Left ventricle myocardium inferior (tissue), 1 donor: Measurements from ENCODE around the gene EXOC1. TPM values are rescaled to one million over a fixed set of nuclear protein-coding genes. Genes with fewer than 3 reads are reported as not detected.

ENCODE experiments used
- DNase-seq: peaks from one replicate; pipeline ENCODE4 v3.0.0-alpha.2; 2020
- H3K27ac ChIP-seq: fragments of 200-600 bp; replicated peaks from 2 replicates; pipeline ENCODE4 v1.8.0; 2021
- H3K27me3 ChIP-seq: fragments of 200-600 bp; 2 replicates; pipeline ENCODE4 v1.8.0; 2021; ENCODE audit warnings: low read depth
- H3K36me3 ChIP-seq: fragments of 200-600 bp; 2 replicates; pipeline ENCODE4 v1.8.0; 2021
- H3K4me1 ChIP-seq: fragments of 200-600 bp; 2 replicates; pipeline ENCODE4 v1.8.0; 2021
- H3K4me3 ChIP-seq: fragments of 200-600 bp; 2 replicates; pipeline ENCODE4 v1.8.0; 2021; ENCODE audit warnings: mild to moderate bottlenecking, moderate library complexity
- H3K9me3 ChIP-seq: fragments of 200-600 bp; replicated peaks from 2 replicates; pipeline ENCODE4 v1.8.0; 2021
- intact Hi-C: fragments of 100-400 bp; cut with micrococcal nuclease; formaldehyde crosslinking; loops from one replicate; pipeline ENCODE4 v1.11.0; 2022
- total RNA-seq: library from RNA; stranded (reverse); fragmentation: NEBNext Ultra II Directional; extraction: Animal tissue kit (Norgen Biotek cat#: 25700); gene quantifications from one replicate; pipeline ENCODE4 v1.2.1, GENCODE V29; 2021
- TF ChIP-seq, protein P1 (sequence below): fragments of 200-600 bp; IDR thresholded peaks from 2 replicates; pipeline ENCODE4 v1.8.0; 2021; ENCODE audit warnings: antibody characterized with exemption, mild to moderate bottlenecking, borderline replicate concordance
- donor health status: DM: no; HTN: yes; CAD: no; lungs with severe emphysema.

EXOC1 gene
- total RNA-seq, 1 donor from 2014 or later, result 20.3 TPM

DNA sequence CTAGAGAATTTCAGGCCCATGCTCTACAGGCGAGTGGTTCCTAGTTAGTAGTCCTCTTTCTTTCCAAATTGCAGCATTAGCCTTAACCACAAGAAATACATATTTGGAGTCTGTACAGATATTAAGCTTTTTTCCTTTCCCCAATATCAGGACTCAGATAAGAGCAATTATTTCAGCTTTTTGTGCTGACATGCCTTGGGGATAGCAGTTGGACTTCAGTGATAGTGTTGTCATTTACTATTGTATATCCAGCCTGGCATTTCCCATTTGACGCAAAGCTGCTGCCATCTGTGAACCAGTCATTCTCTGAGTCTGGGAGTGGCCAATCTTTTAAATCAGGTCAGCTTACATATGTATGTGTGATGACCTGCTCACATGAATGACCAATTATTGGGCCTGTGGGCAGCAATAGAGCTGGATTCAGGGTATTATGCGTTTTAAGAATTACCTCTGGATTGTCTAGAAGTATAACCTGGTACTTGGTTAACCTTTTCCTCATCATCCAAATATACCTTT, 88.5 kb downstream of the EXOC1 start:
- TF ChIP-seq, protein P1, sequence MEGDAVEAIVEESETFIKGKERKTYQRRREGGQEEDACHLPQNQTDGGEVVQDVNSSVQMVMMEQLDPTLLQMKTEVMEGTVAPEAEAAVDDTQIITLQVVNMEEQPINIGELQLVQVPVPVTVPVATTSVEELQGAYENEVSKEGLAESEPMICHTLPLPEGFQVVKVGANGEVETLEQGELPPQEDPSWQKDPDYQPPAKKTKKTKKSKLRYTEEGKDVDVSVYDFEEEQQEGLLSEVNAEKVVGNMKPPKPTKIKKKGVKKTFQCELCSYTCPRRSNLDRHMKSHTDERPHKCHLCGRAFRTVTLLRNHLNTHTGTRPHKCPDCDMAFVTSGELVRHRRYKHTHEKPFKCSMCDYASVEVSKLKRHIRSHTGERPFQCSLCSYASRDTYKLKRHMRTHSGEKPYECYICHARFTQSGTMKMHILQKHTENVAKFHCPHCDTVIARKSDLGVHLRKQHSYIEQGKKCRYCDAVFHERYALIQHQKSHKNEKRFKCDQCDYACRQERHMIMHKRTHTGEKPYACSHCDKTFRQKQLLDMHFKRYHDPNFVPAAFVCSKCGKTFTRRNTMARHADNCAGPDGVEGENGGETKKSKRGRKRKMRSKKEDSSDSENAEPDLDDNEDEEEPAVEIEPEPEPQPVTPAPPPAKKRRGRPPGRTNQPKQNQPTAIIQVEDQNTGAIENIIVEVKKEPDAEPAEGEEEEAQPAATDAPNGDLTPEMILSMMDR, result no peak
- intact Hi-C loops, result loop anchor here (10.0 kb wide), 1 partner anchor 363 kb away; no protein-coding TSS in a partner anchor
- Histone ChIP-seq H3K9me3 (peaks cover 68% of the 10 kb centered on the region), H3K36me3 (peaks cover 37% of the 10 kb centered on the region), H3K4me1 (no peaks in the 10 kb centered on the region), H3K4me3 (no peak overlapping the region), H3K27me3 (no peaks in the 10 kb centered on the region), H3K27ac (no peak overlapping the region)
- DNase-seq, result no peak

DNA sequence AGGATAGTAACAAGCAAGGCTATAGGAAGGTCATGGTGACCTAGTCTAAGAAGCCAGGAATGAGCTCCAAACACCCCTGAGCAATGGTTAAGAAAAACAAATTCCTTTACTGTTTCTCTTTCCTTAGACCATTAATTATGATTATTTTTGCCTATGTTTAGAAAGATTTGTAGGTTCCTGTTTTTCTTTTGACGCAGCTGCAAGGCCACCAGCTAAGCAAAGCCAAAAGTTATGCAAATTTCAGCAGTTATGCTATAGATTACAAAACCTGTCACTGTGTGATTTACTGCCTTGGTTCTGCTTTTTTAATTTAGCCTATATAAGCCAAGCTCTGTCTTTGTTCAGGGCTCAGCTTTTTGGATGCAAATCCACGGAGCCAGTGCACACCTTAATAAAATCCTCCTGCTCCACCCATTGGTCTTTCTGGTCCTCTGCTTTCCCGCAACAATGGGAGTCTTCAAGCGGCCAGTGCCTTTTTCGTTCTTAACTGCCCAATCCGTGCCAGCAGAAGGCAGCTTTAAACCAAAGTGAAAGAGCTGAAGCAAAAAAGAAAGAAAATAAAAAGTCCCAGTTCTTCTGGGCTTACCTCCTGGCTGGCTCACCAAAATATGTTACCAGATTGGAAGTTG, 93.9 kb downstream of the EXOC1 start:
- Histone ChIP-seq H3K4me1 (peaks cover 27% of the 10 kb centered on the region), H3K27ac (peak overlapping the region; percentile 96), H3K36me3 (peaks cover 2% of the 10 kb centered on the region), H3K27me3 (no peaks in the 10 kb centered on the region), H3K9me3 (peaks cover 13% of the 10 kb centered on the region), H3K4me3 (peak overlapping the region; percentile 87)
- no peak for DNase-seq
- intact Hi-C loops, result loop anchor here (10.0 kb wide), 1 partner anchor 357 kb away; no protein-coding TSS in a partner anchor
- TF ChIP-seq, protein P1, result no peak

DNA sequence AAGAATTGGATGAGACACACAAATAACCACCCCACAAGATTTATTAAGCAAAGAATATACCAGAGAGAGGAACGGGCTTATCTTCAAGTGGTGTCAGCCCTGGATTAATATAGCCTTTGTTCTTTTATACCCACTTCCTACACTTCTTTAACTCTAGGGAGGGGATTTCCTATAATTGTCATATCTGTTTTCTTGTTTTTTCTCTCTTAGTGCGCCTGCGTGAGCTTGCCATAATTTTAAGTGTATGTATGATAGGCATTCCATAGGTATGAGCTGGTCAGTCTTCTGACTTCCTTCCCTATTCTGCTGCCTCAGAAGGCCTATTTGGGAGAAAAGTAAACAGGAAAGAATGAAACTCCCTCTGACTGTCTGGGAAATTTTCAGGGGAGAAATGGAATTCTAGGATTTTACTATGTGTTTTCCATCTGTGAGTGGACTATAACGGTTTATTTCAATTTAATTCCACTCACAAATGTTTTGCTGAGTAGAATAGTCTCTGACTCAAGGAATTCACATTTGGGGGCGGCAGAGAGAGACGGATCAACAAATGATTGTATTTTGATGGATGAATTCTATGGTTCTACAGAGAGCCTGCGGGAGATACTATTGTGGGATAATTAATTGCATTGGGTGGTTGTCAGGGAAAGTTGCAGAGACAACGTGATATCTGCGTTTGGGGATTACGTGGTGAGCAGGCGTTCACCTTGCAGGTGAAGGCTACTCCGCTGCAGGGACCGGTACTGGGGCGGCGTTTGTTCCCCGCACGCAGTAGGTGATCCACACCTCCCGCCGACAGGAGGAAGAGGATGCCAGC, 94.7 kb downstream of the EXOC1 start:
- peak overlapping the region; percentile 96 for H3K27ac ChIP-seq
- intact Hi-C loops, result loop anchor here (10.0 kb wide), 1 partner anchor 357 kb away; no protein-coding TSS in a partner anchor
- no peaks in the 10 kb centered on the region for H3K27me3 ChIP-seq
- H3K4me1 ChIP-seq, result peaks cover 27% of the 10 kb centered on the region
- peaks cover 5% of the 10 kb centered on the region for H3K36me3 ChIP-seq
- DNase-seq, result no peak
- H3K9me3 ChIP-seq, result peaks cover 8% of the 10 kb centered on the region
- TF ChIP-seq, protein P1, result no peak
- H3K4me3 ChIP-seq, result peak overlapping the region; percentile 87

DNA sequence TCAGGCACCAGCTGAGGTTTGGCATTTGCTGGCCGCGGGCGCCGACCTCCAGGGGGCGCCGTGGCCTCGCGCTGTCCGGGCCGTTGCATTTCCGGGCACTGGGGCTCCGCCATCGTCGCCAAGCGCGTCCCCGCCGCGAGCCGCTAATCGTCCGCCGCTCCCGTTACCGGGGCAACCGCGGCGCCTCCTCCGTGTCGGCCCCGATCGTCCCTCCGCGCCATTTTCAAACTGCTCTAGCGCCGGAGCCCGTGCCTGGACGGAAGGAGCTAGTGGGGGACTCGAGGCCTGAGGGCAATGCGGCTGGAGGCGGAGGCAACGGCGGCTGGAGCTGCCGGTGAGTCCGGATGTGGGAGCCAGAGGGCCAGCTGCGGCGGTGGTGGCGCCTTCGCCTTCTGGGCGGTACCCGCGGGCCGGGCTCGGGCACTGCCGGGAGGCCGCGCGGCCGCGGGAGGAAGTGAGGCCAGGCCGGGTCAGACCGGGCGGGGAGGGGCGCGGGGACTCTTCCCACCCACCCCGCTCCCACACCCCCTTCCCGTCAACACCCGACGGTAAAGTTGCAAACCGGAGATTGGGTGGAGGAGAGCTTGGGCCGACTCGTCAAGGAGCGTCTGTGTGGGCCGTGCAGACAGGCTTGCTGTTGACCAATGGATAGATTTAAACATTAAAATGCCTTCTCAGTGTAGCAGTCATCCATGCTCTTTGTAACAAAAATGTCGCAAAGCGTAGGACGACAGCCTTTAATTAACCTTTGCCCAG, 95.5 kb downstream of the EXOC1 start, which contains the start of gene CEP135:
CEP135 (plus strand) TSS at position 220 of the 756 bp plus-strand sequence. CDS start 3,186 bp downstream, outside the sequence.
- intact Hi-C loops, result loop anchor here (10.0 kb wide), 1 partner anchor 356 kb away; no protein-coding TSS in a partner anchor
- peak; percentile 95 for DNase-seq
- peaks cover 3% of the 10 kb centered on the region for H3K9me3 ChIP-seq
- H3K4me3 ChIP-seq, result peak within 1 kb of the TSS; percentile 87
- H3K27ac ChIP-seq, result peak within 1 kb of the TSS; percentile 96
- H3K36me3 ChIP-seq, result peaks cover 5% of the 10 kb centered on the region
- no peaks in the 10 kb centered on the region for H3K27me3 ChIP-seq
- H3K4me1 ChIP-seq, result peaks cover 27% of the 10 kb centered on the region
- TF ChIP-seq, protein P1, result peak; percentile 98

DNA sequence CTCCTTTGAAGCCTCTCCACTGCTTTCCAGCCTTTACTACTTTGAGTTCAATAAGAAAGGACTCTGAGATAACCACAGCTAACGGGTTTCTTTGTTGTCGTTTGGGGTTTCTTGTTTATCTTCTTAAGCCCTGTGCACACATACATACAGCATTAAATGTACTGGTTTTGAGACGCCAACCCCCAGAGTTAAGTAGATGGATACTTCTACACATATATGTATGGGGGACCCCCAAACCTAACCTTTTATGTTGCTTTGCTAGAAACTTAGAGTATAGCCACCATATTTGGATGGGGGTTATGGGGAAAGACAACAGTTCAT, 96.0 kb downstream of the EXOC1 start:
- intact Hi-C loops, result loop anchor here (10.0 kb wide), 1 partner anchor 355 kb away; no protein-coding TSS in a partner anchor
- TF ChIP-seq, protein P1, result no peak
- peak overlapping the region; percentile 96 for H3K27ac ChIP-seq
- H3K36me3 ChIP-seq, result peaks cover 8% of the 10 kb centered on the region
- no peaks in the 10 kb centered on the region for H3K27me3 ChIP-seq
- H3K4me1 ChIP-seq, result peaks cover 27% of the 10 kb centered on the region
- H3K9me3 ChIP-seq, result no peaks in the 10 kb centered on the region
- DNase-seq, result no peak
- H3K4me3 ChIP-seq, result peak overlapping the region; percentile 87
